H1 (cell line): ENCODE results near the gene DENND1A. TPM values are rescaled to one million over a fixed set of nuclear protein-coding genes. Genes with fewer than 3 reads are reported as not detected.

Source experiments
- CTCF ChIA-PET: fragments of 300-600 bp; sonication (Branson Sonifier 250); formaldehyde crosslinking; loops from one replicate; lab custom pipeline; 2021; ENCODE audit not compliant: partially characterized antibody; lab: Charles Lee
- POLR2A ChIA-PET: fragments of 300-600 bp; sonication (Branson Sonifier 250); formaldehyde crosslinking; loops from one replicate; lab custom pipeline; 2021; ENCODE audit warnings: inconsistent platforms; ENCODE audit not compliant: partially characterized antibody; lab: Charles Lee
- DNase-seq, 2 experiments: peaks; one replicate each; pipeline versions ENCODE4 v3.0.0 to v3.0.0-alpha.2; 2010 to 2022; ENCODE audit warnings: low spot score in 2 of 2, low read depth in 1 of 2, mixed read lengths in 1 of 2
- FAIRE-seq: peaks from 2 replicates; lab custom pipeline; 2011; peaks lifted over from hg19 to GRCh38; lab: Jason Lieb, UNC
- H2AFZ ChIP-seq: 2 replicates; pipeline ENCODE4 v1.8.1; 2012; ENCODE audit warnings: low read length, inconsistent platforms
- H2AK5ac ChIP-seq: 2 replicates; pipeline ENCODE4 v1.6.1; 2013; ENCODE audit warnings: low read depth, low read length
- H2BK120ac ChIP-seq: replicated peaks from 2 replicates; pipeline ENCODE3; 2013; ENCODE audit warnings: low read depth, low read length, inconsistent platforms
- H2BK12ac ChIP-seq: 2 replicates; pipeline ENCODE4 v1.6.1; 2013; ENCODE audit warnings: low read depth, low read length
- H2BK15ac ChIP-seq: 2 replicates; pipeline ENCODE4 v1.6.1; 2013; ENCODE audit warnings: low read length
- H2BK20ac ChIP-seq: 2 replicates; pipeline ENCODE4 v1.6.1; 2013; ENCODE audit warnings: low read length
- H2BK5ac ChIP-seq: 2 replicates; pipeline ENCODE4 v1.6.1; 2013; ENCODE audit warnings: low read depth, low read length
- H3K14ac ChIP-seq: 2 replicates; pipeline ENCODE4 v1.6.1; 2013; ENCODE audit warnings: inconsistent platforms; ENCODE audit not compliant: insufficient read length
- H3K18ac ChIP-seq: 2 replicates; pipeline ENCODE4 v1.6.1; 2013; ENCODE audit warnings: low read length; ENCODE audit errors: extremely low read depth
- H3K23ac ChIP-seq: 2 replicates; pipeline ENCODE4 v1.6.1; 2013; ENCODE audit warnings: inconsistent platforms; ENCODE audit not compliant: insufficient read length
- H3K23me2 ChIP-seq: 2 replicates; pipeline ENCODE4 v1.6.1; 2013; ENCODE audit warnings: low read depth, low read length
- H3K27ac ChIP-seq: 2 replicates; pipeline ENCODE4 v1.6.1; 2011; ENCODE audit warnings: low read depth, low read length, inconsistent platforms
- H3K27me3 ChIP-seq, 4 experiments: replicated peaks in 1 of 4; 1 replicate in 1 of 4; 2 replicates in 3 of 4; pipeline versions ENCODE4 v1.6.1 to v1.8.1; 2011 to 2013; ENCODE audit warnings: low read length in 3 of 4, mild to moderate bottlenecking in 3 of 4, inconsistent platforms in 2 of 4, mixed read lengths in 2 of 4, moderate library complexity in 1 of 4; ENCODE audit not compliant: control insufficient read depth in 3 of 4, insufficient read depth in 3 of 4; ENCODE audit errors: extremely low read depth in 1 of 4
- H3K36me3 ChIP-seq, 4 experiments: 2 replicates each; pipeline versions ENCODE4 v1.6.1 to v1.8.1; 2011 to 2013; ENCODE audit warnings: mild to moderate bottlenecking in 4 of 4, low read length in 3 of 4, moderate library complexity in 2 of 4, control low read depth in 1 of 4, inconsistent platforms in 1 of 4; ENCODE audit not compliant: insufficient read depth in 4 of 4, control insufficient read depth in 2 of 4
- H3K4ac ChIP-seq: replicated peaks from 2 replicates; pipeline ENCODE3; 2013; ENCODE audit warnings: low read length, low read depth, mixed read lengths, inconsistent platforms; ENCODE audit not compliant: insufficient read length
- H3K4me1 ChIP-seq, 4 experiments: replicated peaks in 1 of 4; 1 replicate in 1 of 4; 2 replicates in 3 of 4; pipeline versions ENCODE4 v1.6.1 to v1.8.1; 2011 to 2013; ENCODE audit warnings: low read length in 3 of 4, inconsistent platforms in 2 of 4, mixed read lengths in 1 of 4; ENCODE audit not compliant: insufficient read depth in 4 of 4, control insufficient read depth in 3 of 4
- H3K4me2 ChIP-seq, 2 experiments: 2 replicates each; pipeline versions ENCODE4 v1.6.1 to v1.8.1; 2011 to 2013; ENCODE audit warnings: low read depth in 2 of 2, low read length in 2 of 2, control low read depth in 1 of 2, inconsistent platforms in 1 of 2, mild to moderate bottlenecking in 1 of 2; ENCODE audit not compliant: insufficient read depth in 1 of 2
- H3K4me3 ChIP-seq, 4 experiments: fragments of 200-600, 300-600 bp in 1 of 4; sonication (generic), shearing (Covaris generic), sonication (Bioruptor Twin) in 1 of 4; 2 replicates each; pipeline versions ENCODE4 v1.5.1 to v1.8.1; 2011 to 2016; ENCODE audit warnings: low read length in 4 of 4, low read depth in 3 of 4, control low read depth in 2 of 4, inconsistent platforms in 2 of 4, mild to moderate bottlenecking in 2 of 4, mixed read lengths in 1 of 4, moderate library complexity in 1 of 4; ENCODE audit not compliant: insufficient read depth in 2 of 4; ENCODE audit errors: extremely low read depth in 1 of 4
- H3K56ac ChIP-seq: replicated peaks from 2 replicates; pipeline ENCODE3; 2013; ENCODE audit warnings: low read depth, mild to moderate bottlenecking, mixed read lengths, low read length, inconsistent platforms; ENCODE audit not compliant: insufficient read length
- H3K79me1 ChIP-seq: 2 replicates; pipeline ENCODE4 v1.6.1; 2013; ENCODE audit warnings: low read depth, low read length, control low read depth
- H3K79me2 ChIP-seq, 2 experiments: 2 replicates each; pipeline versions ENCODE4 v1.6.1 to v1.8.1; 2012 to 2013; ENCODE audit warnings: low read length in 2 of 2, mild to moderate bottlenecking in 2 of 2, inconsistent platforms in 1 of 2; ENCODE audit not compliant: insufficient read depth in 2 of 2, control insufficient read depth in 1 of 2
- H3K9ac ChIP-seq, 4 experiments: replicated peaks in 1 of 4; 1 replicate in 1 of 4; 2 replicates in 3 of 4; pipeline versions ENCODE4 v1.6.1 to v1.8.1; 2011 to 2013; ENCODE audit warnings: low read depth in 3 of 4, low read length in 3 of 4, control low read depth in 2 of 4, mild to moderate bottlenecking in 2 of 4, moderate library complexity in 2 of 4, inconsistent platforms in 1 of 4; ENCODE audit errors: extremely low read depth in 1 of 4
- H3K9me3 ChIP-seq, 2 experiments: 2 replicates each; pipeline versions ENCODE4 v1.6.1 to v1.8.1; 2012 to 2013; ENCODE audit warnings: mild to moderate bottlenecking in 2 of 2, moderate library complexity in 2 of 2, control low read depth in 1 of 2, inconsistent platforms in 1 of 2, low read depth in 1 of 2, low read length in 1 of 2, mixed read lengths in 1 of 2; ENCODE audit not compliant: insufficient read depth in 2 of 2
- H4K20me1 ChIP-seq, 2 experiments: replicated peaks in 1 of 2; 2 replicates each; pipeline versions ENCODE3 to v1.8.1; 2011 to 2013; ENCODE audit warnings: inconsistent platforms in 2 of 2, low read length in 2 of 2, mild to moderate bottlenecking in 1 of 2; ENCODE audit not compliant: insufficient read depth in 2 of 2, control insufficient read depth in 1 of 2
- H4K5ac ChIP-seq: 2 replicates; pipeline ENCODE4 v1.6.1; 2013; ENCODE audit warnings: low read length, low read depth, mixed read lengths, inconsistent platforms; ENCODE audit not compliant: insufficient read length
- H4K8ac ChIP-seq: 2 replicates; pipeline ENCODE4 v1.8.0; 2013; ENCODE audit warnings: mild to moderate bottlenecking, moderate library complexity, low read length, inconsistent platforms; ENCODE audit not compliant: insufficient read depth; ENCODE audit errors: extremely low read depth
- H4K91ac ChIP-seq: replicated peaks from 2 replicates; pipeline ENCODE3; 2013; ENCODE audit warnings: low read length, mixed read lengths, inconsistent platforms; ENCODE audit not compliant: insufficient read length
- BCL11A ChIP-seq, 2 experiments: IDR thresholded peaks; one replicate each; pipeline ENCODE4 v1.6.1; 2011; ENCODE audit warnings: low read depth in 2 of 2, low read length in 2 of 2, mild to moderate bottlenecking in 2 of 2
- EP300 ChIP-seq, 2 experiments: IDR thresholded peaks; 1 replicate in 1 of 2; 2 replicates in 1 of 2; pipeline ENCODE4 v1.6.1; 2011 to 2012; ENCODE audit warnings: low read depth in 2 of 2, low read length in 2 of 2, mild to moderate bottlenecking in 2 of 2, borderline replicate concordance in 1 of 2, inconsistent platforms in 1 of 2, moderate library complexity in 1 of 2
- EZH2 ChIP-seq: fragments of 200-600 bp; sonication (generic); IDR thresholded peaks from 2 replicates; pipeline ENCODE4 v1.7.1; 2012; ENCODE audit warnings: low read depth, mild to moderate bottlenecking, moderate library complexity, low read length, inconsistent platforms; ENCODE audit not compliant: severe bottlenecking
- HDAC2 ChIP-seq, 2 experiments: fragments of 300-600 bp in 1 of 2; sonication (generic) in 1 of 2; IDR thresholded peaks; 2 replicates each; pipeline ENCODE4 v1.6.1; 2011 to 2012; ENCODE audit warnings: low read depth in 2 of 2, low read length in 2 of 2, mild to moderate bottlenecking in 2 of 2, moderate library complexity in 2 of 2, borderline replicate concordance in 1 of 2, inconsistent platforms in 1 of 2
- KDM4A ChIP-seq: IDR thresholded peaks from one replicate; pipeline ENCODE4 v1.7.1; 2012; ENCODE audit warnings: low read depth, mild to moderate bottlenecking, moderate library complexity, low read length, inconsistent platforms; ENCODE audit not compliant: severe bottlenecking
- SIRT6 ChIP-seq: IDR thresholded peaks from one replicate; pipeline ENCODE4 v1.7.1; 2012; ENCODE audit warnings: low read length, inconsistent platforms
- SP4 ChIP-seq: IDR thresholded peaks from 2 replicates; pipeline ENCODE4 v1.6.1; 2012; ENCODE audit warnings: low read length, inconsistent platforms
- SRF ChIP-seq: IDR thresholded peaks from 2 replicates; pipeline ENCODE4 v1.6.1; 2011; ENCODE audit warnings: mild to moderate bottlenecking, low read depth, low read length, moderate library complexity
- WGBS, 2 experiments: shearing (Covaris generic) in 1 of 2; methylation state at CpG; one replicate each; pipeline versions ENCODE4 v1.1.6 to v1.1.7; 2013 to 2015; ENCODE audit warnings: low lambda C conversion rate in 2 of 2, mixed read lengths in 2 of 2, inconsistent platforms in 1 of 2, low coverage in 1 of 2, missing lambda C conversion rate in 1 of 2; ENCODE audit not compliant: insufficient replicate concordance in 2 of 2, insufficient coverage in 1 of 2, insufficient read length in 1 of 2; ENCODE audit errors: extremely low coverage in 1 of 2, missing lambda C conversion rate in 1 of 2; 5-methylcytosine and 5-hydroxymethylcytosine counted together
- polyA plus RNA-seq, 7 experiments: library from polyadenylated mRNA; depleted of rRNA in 3 of 7; stranded (reverse) in 5 of 7; unstranded in 2 of 7; fragments of >200 nt in 5 of 7; fragments of 200-250 nt in 2 of 7; gene quantifications; 1 replicate in 5 of 7; 2 replicates in 1 of 7; 4 replicates in 1 of 7; pipeline versions ENCODE4 v1.2.1 to v1.2.3, GENCODE V29; 2011 to 2013; ENCODE audit warnings: missing spikeins in 2 of 7, mixed read lengths in 2 of 7
- total RNA-seq: library from RNA; stranded (reverse); fragmentation: NEBNext Ultra II Directional; extraction: Animal tissue kit (Norgen Biotek cat#: 25700); gene quantifications from 2 replicates; pipeline ENCODE4 v1.2.1, GENCODE V29; 2021
- TF ChIP-seq, protein P1 (sequence below): IDR thresholded peaks from 2 replicates; pipeline ENCODE4 v1.6.1; 2011; ENCODE audit warnings: low read depth, mild to moderate bottlenecking, low read length; ENCODE audit not compliant: insufficient read depth
- TF ChIP-seq, protein P2 (sequence below): IDR thresholded peaks from 2 replicates; pipeline ENCODE4 v1.6.1; 2011; ENCODE audit warnings: low read length, improper control_type of control experiment

The DENND1A gene
- total and polyA plus RNA-seq, 2 of the 8 experiments (the other 6 are each of a cell fraction or from before 2014, with no cell fraction given): 24.1 to 26.4 TPM

DNA sequence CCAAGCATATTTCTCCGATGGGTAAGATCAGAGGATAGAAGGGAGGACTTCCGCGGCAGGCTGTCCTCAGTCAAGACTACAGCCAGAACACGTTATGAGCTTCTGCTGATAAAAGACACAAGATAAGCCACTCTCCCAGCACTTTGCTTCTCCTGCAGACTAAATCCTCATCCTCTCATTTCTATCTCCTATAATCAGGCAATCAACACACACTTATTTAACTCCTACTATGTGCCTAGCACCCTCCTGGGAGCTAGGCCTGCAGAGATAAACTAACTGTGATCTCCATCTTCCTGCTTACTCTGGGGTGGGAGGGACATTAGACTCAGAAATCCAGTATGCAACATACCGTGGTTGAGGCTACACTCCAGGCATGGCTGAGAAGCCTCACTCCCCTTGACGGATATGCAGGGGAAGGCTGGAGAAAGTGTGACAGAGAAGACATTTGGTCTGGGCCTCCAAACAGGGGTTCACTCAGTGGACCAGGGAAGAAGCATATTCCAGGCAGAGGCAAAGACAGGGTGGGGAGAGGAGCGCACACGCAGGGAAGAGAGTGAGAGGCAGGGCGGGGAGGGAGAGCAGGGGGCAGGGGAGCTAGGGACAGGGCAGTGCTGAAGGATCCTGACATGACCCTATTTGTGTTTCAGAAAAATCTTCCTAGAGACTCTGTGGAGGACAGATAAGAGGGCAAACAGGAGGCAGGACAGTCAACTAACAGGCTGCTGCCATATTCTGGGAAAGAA lies 274.1 kb downstream of the DENND1A start:
- H3K4me1 ChIP-seq: peaks cover 0 to 6% (median 2%) of the 10 kb centered on the region in 4 experiments; a peak in 2 of 7 replicates
- H3K4me3 ChIP-seq: no peak overlapping the region
- H3K27ac ChIP-seq: no peak overlapping the region
- no peak overlapping the region for H3K18ac ChIP-seq
- H4K91ac ChIP-seq: no peak overlapping the region
- H2BK5ac ChIP-seq: no peak overlapping the region
- H3K27me3 ChIP-seq: no peaks in the 10 kb centered on the region; a peak in 1 of 7 replicates
- no peaks in the 10 kb centered on the region for H3K79me2 ChIP-seq
- H4K8ac ChIP-seq: no peak overlapping the region
- no peaks in the 10 kb centered on the region for H3K79me1 ChIP-seq
- ChIA-PET POLR2A (no interaction called here), CTCF (interaction anchor here (1.0 kb wide), 1 partner anchor 254 kb away, joined by 3 read pairs; no protein-coding TSS in a partner anchor)
- H2BK120ac ChIP-seq: no peak overlapping the region
- no peaks in the 10 kb centered on the region for H4K20me1 ChIP-seq
- no peak overlapping the region for H3K4me2 ChIP-seq
- no peak overlapping the region for H2BK12ac ChIP-seq
- H2AFZ ChIP-seq: no peak overlapping the region
- no peak overlapping the region for H3K56ac ChIP-seq
- no peak overlapping the region for H3K4ac ChIP-seq
- no peak overlapping the region for H2BK20ac ChIP-seq
- H4K5ac ChIP-seq: no peak overlapping the region
- no peak overlapping the region for H3K9ac ChIP-seq
- DNase-seq: no peak
- peaks cover 0 to 2% (median 0%) of the 10 kb centered on the region in 4 experiments; a peak in 2 of 8 replicates for H3K36me3 ChIP-seq
- no peak overlapping the region for H2AK5ac ChIP-seq
- H3K14ac ChIP-seq: no peak overlapping the region
- 91% methylated on average over 8 of the region's 9 CpGs; no CpG with 5 or more reads in 1 of the 2 experiments for WGBS, 2 experiments
- no peaks in the 10 kb centered on the region for H3K23me2 ChIP-seq
- no peak overlapping the region for H3K23ac ChIP-seq
- no peaks in the 10 kb centered on the region for H3K9me3 ChIP-seq
- no peak overlapping the region for H2BK15ac ChIP-seq
- no peak for FAIRE-seq
- TF ChIP-seq, protein P1, sequence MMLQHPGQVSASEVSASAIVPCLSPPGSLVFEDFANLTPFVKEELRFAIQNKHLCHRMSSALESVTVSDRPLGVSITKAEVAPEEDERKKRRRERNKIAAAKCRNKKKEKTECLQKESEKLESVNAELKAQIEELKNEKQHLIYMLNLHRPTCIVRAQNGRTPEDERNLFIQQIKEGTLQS: no peak
- TF ChIP-seq SP4 (no peak), HDAC2 (IDR thresholded peaks at IDR 0.05; ENCODE audit: borderline replicate concordance in 1 of 2, low read depth in 2 of 2, low read length in 2 of 2) (no peak), SRF (no peak), EP300 (IDR thresholded peaks at IDR 0.05; ENCODE audit: borderline replicate concordance in 1 of 2, low read depth in 2 of 2, low read length in 2 of 2) (no peak), KDM4A (no peak), BCL11A (IDR thresholded peaks at IDR 0.05; ENCODE audit: low read depth in 2 of 2, low read length in 2 of 2) (no peak), EZH2 (no peak), SIRT6 (no peak)
- TF ChIP-seq, protein P2, sequence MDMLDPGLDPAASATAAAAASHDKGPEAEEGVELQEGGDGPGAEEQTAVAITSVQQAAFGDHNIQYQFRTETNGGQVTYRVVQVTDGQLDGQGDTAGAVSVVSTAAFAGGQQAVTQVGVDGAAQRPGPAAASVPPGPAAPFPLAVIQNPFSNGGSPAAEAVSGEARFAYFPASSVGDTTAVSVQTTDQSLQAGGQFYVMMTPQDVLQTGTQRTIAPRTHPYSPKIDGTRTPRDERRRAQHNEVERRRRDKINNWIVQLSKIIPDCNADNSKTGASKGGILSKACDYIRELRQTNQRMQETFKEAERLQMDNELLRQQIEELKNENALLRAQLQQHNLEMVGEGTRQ: no peak
